Measurements from ENCODE around the gene TEDC2. TPM values are rescaled to one million over a fixed set of nuclear protein-coding genes. Genes with fewer than 3 reads are reported as not detected.

Gene TEDC2
- total and polyA plus RNA-seq, 10 of the 15 experiments (the other 5 are each of a cell fraction or from before 2014, with no cell fraction given): 0.23 to 47.9 (median 19.1) TPM

GRCh38 chr16:2470234-2470601 is 10.3 kb downstream of the TEDC2 start:
- peaks cover 0 to 2% of the 10 kb centered on the region in 2 experiments; a peak in 1 of 4 replicates for H3K27me3 ChIP-seq (replicated peaks in 1 of 2; ENCODE audit: control insufficient read depth in 2 of 2, insufficient read depth in 2 of 2, low read length in 1 of 2)
- WGBS (ENCODE audit: insufficient coverage, insufficient replicate concordance, low lambda C conversion rate, missing lambda C conversion rate): 79% methylated on average over 7 of the region's 7 CpGs
- H3K9me3 ChIP-seq (replicated peaks; ENCODE audit: control insufficient read depth, insufficient read depth, low read length): no peaks in the 10 kb centered on the region
- DNase-seq (ENCODE audit: low read depth, low spot score): no peak
- no peak for ATAC-seq
- no TSS peak for BruUV-seq (replicated peaks)
- RAD21 ChIA-PET (ENCODE audit: unreplicated experiment): interaction anchor here (1.2 to 3.5 kb wide), 4 partner anchors 10 to 42 kb away, joined by 3 to 17 read pairs (median 6); partner anchors contain the start of gene TEDC2
- no peak overlapping the region for H3K27ac ChIP-seq (ENCODE audit: control insufficient read depth, insufficient read depth)
- FAIRE-seq: no peak
- in situ Hi-C loops (cut with MboI) (no loop called here), intact Hi-C loops (cut with micrococcal nuclease; ENCODE audit: unreplicated experiment) (no loop called here)
- no peaks in the 10 kb centered on the region for H3K79me2 ChIP-seq (ENCODE audit: control insufficient read depth, insufficient read depth, low read length)
- no peak overlapping the region for H3K9ac ChIP-seq (ENCODE audit: control insufficient read depth, insufficient read depth, low read length)
- no peak overlapping the region for H3K4me2 ChIP-seq (ENCODE audit: control insufficient read depth, insufficient read depth)
- no peak overlapping the region for H3K4me3 ChIP-seq
- H2AFZ ChIP-seq (ENCODE audit: control insufficient read depth, low read depth, low read length): no peak overlapping the region
- TF ChIP-seq USF1 (IDR thresholded peaks at IDR 0.05; ENCODE audit: borderline replicate concordance, extremely low read length, insufficient read depth, low read depth, low read length) (no peak), BHLHE40 (IDR thresholded peaks at IDR 0.05; ENCODE audit: borderline replicate concordance in 1 of 2, low read depth in 2 of 2, low read length in 1 of 2) (no peak), POLR2AphosphoS2 (IDR thresholded peaks at IDR 0.05; ENCODE audit: low read depth, low read length) (no peak), CHD1 (IDR thresholded peaks at IDR 0.05; ENCODE audit: low read depth, low read length) (no peak), ESRRA (IDR thresholded peaks at IDR 0.05; ENCODE audit: low read length) (no peak), MAX (IDR thresholded peaks at IDR 0.05; ENCODE audit: low read depth, low read length) (no peak), RCOR1 (conservative IDR thresholded peaks at IDR 0.05; ENCODE audit: low read depth, low read length) (no peak), SP1 (IDR thresholded peaks at IDR 0.05; ENCODE audit: low read depth, low read length) (no peak), CEBPB (IDR thresholded peaks at IDR 0.05; ENCODE audit: borderline replicate concordance in 1 of 2, low read depth in 2 of 2, low read length in 2 of 2) (no peak)
- H3K4me1 ChIP-seq (ENCODE audit: control insufficient read depth, insufficient read depth, low read length): peaks cover 17% of the 10 kb centered on the region
- no peaks in the 10 kb centered on the region for H3K36me3 ChIP-seq (ENCODE audit: control insufficient read depth in 2 of 2, insufficient read depth in 2 of 2, low read length in 1 of 2)
- POLR2A ChIA-PET: interaction anchor here (0.6 to 1.4 kb wide), 3 partner anchors 15 to 41 kb away, joined by 4 to 5 read pairs (median 4); partner anchors contain the start of gene CCNF
- no peaks in the 10 kb centered on the region for H4K20me1 ChIP-seq (ENCODE audit: control insufficient read depth, insufficient read depth)
- SMC1A ChIA-PET (ENCODE audit: uncharacterized antibody, unreplicated experiment): interaction anchor here (0.8 kb wide), 1 partner anchor 40 kb away, joined by 3 read pairs; no protein-coding TSS in a partner anchor
- CTCF ChIA-PET: interaction anchor here (1.8 to 2.6 kb wide), 2 partner anchors 16 to 41 kb away, joined by 4 to 20 read pairs; partner anchors contain the start of gene CCNF

Data from GM12878 (cell line).